HepG2 (cell line): Measurements from ENCODE around the gene PXT1. TPM values are rescaled to one million over a fixed set of nuclear protein-coding genes. Genes with fewer than 3 reads are reported as not detected.
A peak's percentile ranks its signal among the peaks of the same experiment; 100 is the strongest.

Experiments
- ARID5B ChIP-seq: IDR thresholded peaks from 2 replicates; pipeline ENCODE4 v1.4.0; 2020; ENCODE audit warnings: mild to moderate bottlenecking, missing genetic modification reagents
- LRRFIP1 ChIP-seq: sonication (generic); formaldehyde crosslinking; conservative IDR thresholded peaks from 2 replicates; pipeline ENCODE4 v1.4.0; 2020; ENCODE audit warnings: missing genetic modification reagents
- MBD4 ChIP-seq: IDR thresholded peaks from 2 replicates; pipeline ENCODE4 v1.6.1; 2012; ENCODE audit warnings: low read length, inconsistent platforms, borderline replicate concordance
- MLLT10 ChIP-seq: sonication (generic); formaldehyde crosslinking; IDR thresholded peaks from 2 replicates; pipeline ENCODE4 v1.4.0; 2020; ENCODE audit warnings: missing genetic modification reagents
- PAF1 ChIP-seq: IDR thresholded peaks from 2 replicates; pipeline ENCODE4 v1.6.1; 2016; ENCODE audit warnings: missing genetic modification reagents, missing compliant biosample characterization
- PREB ChIP-seq: sonication (generic); formaldehyde crosslinking; IDR thresholded peaks from 2 replicates; pipeline ENCODE4 v1.4.0; 2020; ENCODE audit warnings: missing genetic modification reagents
- SALL1 ChIP-seq: sonication (generic); formaldehyde crosslinking; IDR thresholded peaks from 2 replicates; pipeline ENCODE4 v1.8.0; 2022; ENCODE audit warnings: mild to moderate bottlenecking, missing genetic modification reagents
- SAP130 ChIP-seq: IDR thresholded peaks from 2 replicates; pipeline ENCODE4 v1.6.1; 2016; ENCODE audit warnings: low read depth
- U2AF1 ChIP-seq: fragments of 200-400 bp; formaldehyde crosslinking; optimal IDR thresholded peaks from 2 replicates; pipeline ENCODE3; 2017; ENCODE audit warnings: mild to moderate bottlenecking, low read depth, low read length
- ZFP36L1 ChIP-seq: sonication (generic); formaldehyde crosslinking; IDR thresholded peaks from 2 replicates; pipeline ENCODE4 v1.8.0; 2022; ENCODE audit warnings: mild to moderate bottlenecking, missing genetic modification reagents, moderate library complexity
- ZKSCAN1 ChIP-seq: fragments of 150-350 bp; IDR thresholded peaks from 2 replicates; pipeline ENCODE4 v1.6.1; 2014; ENCODE audit warnings: low read length
- ZKSCAN5 ChIP-seq: sonication (generic); formaldehyde crosslinking; IDR thresholded peaks from 2 replicates; pipeline ENCODE4 v1.5.1; 2020; ENCODE audit warnings: mild to moderate bottlenecking, missing genetic modification reagents
- ZNF160 ChIP-seq: sonication (generic); formaldehyde crosslinking; IDR thresholded peaks from 2 replicates; pipeline ENCODE4 v1.8.0; 2022; ENCODE audit warnings: mild to moderate bottlenecking, inconsistent platforms, missing genetic modification reagents
- ZSCAN29 ChIP-seq: sonication (generic); formaldehyde crosslinking; conservative IDR thresholded peaks from 2 replicates; pipeline ENCODE4 v1.4.0; 2020; ENCODE audit warnings: mild to moderate bottlenecking, missing genetic modification reagents
- polyA plus RNA-seq, 8 experiments: library from polyadenylated mRNA; depleted of rRNA in 3 of 8; stranded (reverse) in 7 of 8; unstranded in 1 of 8; fragments of >200 nt; fragmentation: Illumina TruSeq in 4 of 8; extraction: Trizol in 4 of 8; gene quantifications; 2 replicates each; pipeline versions ENCODE4 v1.2.1 to v1.2.3, GENCODE V29; 2011 to 2016; ENCODE audit warnings: low read depth in 4 of 8, missing spikeins in 1 of 8, mixed read lengths in 1 of 8; ENCODE audit not compliant: insufficient read depth in 1 of 8
- total RNA-seq, 5 experiments: library from RNA; depleted of rRNA; stranded (reverse); fragments of >200 nt; fragmentation: Illumina TruSeq; extraction: Trizol; gene quantifications; 2 replicates each; pipeline ENCODE4 v1.2.3, GENCODE V29; 2016; ENCODE audit warnings: low read depth in 1 of 5
- TF ChIP-seq, protein P1 (sequence below): IDR thresholded peaks from 2 replicates; pipeline ENCODE4 v1.6.1; 2016; ENCODE audit warnings: low read depth
- TF ChIP-seq, protein P2 (sequence below): IDR thresholded peaks from 2 replicates; pipeline ENCODE4 v1.6.1; 2016; ENCODE audit warnings: missing compliant biosample characterization, missing genetic modification reagents, borderline replicate concordance
- TF ChIP-seq, protein P3 (sequence below), 2 experiments: sonication (generic) in 1 of 2; formaldehyde crosslinking in 1 of 2; IDR thresholded peaks; 2 replicates each; pipeline versions ENCODE4 v1.5.1 to v1.6.1; 2011 to 2020; ENCODE audit warnings: borderline replicate concordance in 1 of 2, low read depth in 1 of 2, low read length in 1 of 2, mild to moderate bottlenecking in 1 of 2, missing genetic modification reagents in 1 of 2, moderate library complexity in 1 of 2

The PXT1 gene
- total and polyA plus RNA-seq, 2 of the 13 experiments (the other 11 are each of a cell fraction or from before 2014, with no cell fraction given), result 0.04 TPM; not detected in 1

DNA sequence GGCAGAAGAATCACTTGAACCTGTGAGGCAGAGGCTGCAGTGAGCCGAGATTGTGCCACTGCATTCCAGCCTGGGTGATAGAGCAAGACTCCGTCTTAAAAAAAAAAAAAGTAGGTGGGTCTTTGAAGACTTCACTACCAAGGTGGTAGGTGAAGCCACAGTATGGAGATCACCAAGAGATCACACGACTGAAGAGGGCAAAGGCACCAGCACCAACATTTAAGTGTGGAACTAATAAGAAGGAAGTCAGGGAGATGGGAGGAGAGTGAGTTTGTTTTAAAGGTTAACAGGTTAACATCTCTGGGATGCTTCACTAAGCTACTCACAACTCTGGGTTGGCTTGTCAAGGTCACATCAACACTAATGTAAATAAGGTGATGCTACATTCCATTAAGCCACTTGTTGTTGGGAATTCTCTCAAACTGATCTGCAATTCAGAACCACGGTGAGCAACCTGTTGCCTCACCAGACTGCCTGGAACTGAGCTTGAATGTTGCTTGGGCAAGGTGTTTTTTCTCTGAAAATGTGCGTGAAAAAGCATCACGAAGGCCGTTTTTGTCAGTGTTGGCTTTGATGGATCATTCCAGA, 48.8 kb upstream of the PXT1 start (continued):
- TF ChIP-seq ARID5B (CRISPR knock-in tag) (peak; percentile 63), LRRFIP1 (CRISPR knock-in tag) (no peak), ZSCAN29 (CRISPR knock-in tag) (0 out of 2 replicates have a peak, but pooled peaks have one; percentile 37), PREB (CRISPR knock-in tag) (no peak), ZKSCAN5 (CRISPR knock-in tag) (no peak), SAP130 (peak; percentile 35; the same call in 1 of the 2 replicates), ZFP36L1 (CRISPR knock-in tag) (no peak), ZKSCAN1 (no peak), MBD4 (no peak), PAF1 (peak; percentile 71), U2AF1 (no peak), MLLT10 (no peak), SALL1 (CRISPR knock-in tag) (no peak), ZNF160 (CRISPR knock-in tag) (no peak)
- TF ChIP-seq, protein P1, sequence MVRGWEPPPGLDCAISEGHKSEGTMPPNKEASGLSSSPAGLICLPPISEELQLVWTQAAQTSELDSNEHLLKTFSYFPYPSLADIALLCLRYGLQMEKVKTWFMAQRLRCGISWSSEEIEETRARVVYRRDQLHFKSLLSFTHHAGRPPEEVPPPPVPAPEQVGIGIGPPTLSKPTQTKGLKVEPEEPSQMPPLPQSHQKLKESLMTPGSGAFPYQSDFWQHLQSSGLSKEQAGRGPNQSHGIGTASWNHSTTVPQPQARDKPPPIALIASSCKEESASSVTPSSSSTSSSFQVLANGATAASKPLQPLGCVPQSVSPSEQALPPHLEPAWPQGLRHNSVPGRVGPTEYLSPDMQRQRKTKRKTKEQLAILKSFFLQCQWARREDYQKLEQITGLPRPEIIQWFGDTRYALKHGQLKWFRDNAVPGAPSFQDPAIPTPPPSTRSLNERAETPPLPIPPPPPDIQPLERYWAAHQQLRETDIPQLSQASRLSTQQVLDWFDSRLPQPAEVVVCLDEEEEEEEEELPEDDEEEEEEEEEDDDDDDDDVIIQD (CRISPR knock-in tag), result no peak
- TF ChIP-seq, protein P2, sequence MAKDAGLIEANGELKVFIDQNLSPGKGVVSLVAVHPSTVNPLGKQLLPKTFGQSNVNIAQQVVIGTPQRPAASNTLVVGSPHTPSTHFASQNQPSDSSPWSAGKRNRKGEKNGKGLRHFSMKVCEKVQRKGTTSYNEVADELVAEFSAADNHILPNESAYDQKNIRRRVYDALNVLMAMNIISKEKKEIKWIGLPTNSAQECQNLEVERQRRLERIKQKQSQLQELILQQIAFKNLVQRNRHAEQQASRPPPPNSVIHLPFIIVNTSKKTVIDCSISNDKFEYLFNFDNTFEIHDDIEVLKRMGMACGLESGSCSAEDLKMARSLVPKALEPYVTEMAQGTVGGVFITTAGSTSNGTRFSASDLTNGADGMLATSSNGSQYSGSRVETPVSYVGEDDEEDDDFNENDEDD (CRISPR knock-in tag), result no peak
- TF ChIP-seq, protein P3, sequence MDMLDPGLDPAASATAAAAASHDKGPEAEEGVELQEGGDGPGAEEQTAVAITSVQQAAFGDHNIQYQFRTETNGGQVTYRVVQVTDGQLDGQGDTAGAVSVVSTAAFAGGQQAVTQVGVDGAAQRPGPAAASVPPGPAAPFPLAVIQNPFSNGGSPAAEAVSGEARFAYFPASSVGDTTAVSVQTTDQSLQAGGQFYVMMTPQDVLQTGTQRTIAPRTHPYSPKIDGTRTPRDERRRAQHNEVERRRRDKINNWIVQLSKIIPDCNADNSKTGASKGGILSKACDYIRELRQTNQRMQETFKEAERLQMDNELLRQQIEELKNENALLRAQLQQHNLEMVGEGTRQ (IDR thresholded peaks at IDR 0.05; ENCODE audit: low read depth, low read length), result no peak
- TF ChIP-seq, protein P3 (CRISPR knock-in tag; IDR thresholded peaks at IDR 0.05; ENCODE audit: borderline replicate concordance), result no peak
